Esophagus squamous epithelium (tissue), 4 donors: Measurements from ENCODE around the gene SNX9.

ENCODE experiments used
- POLR2A ChIP-seq, 4 donors: fragments of 450-650 bp; IDR thresholded peaks; one replicate each; pipeline ENCODE4 v1.6.1; 2017; ENCODE audit warnings: antibody characterized with exemption in 4 of 4, mild to moderate bottlenecking in 4 of 4, moderate library complexity in 3 of 4
- TF ChIP-seq, protein P1 (sequence below), 6 experiments: fragments of 450-650 bp in 4 of 6; fragments of 200-600 bp in 2 of 6; sonication (generic) in 2 of 6; IDR thresholded peaks; one replicate each; pipeline ENCODE4 v1.5.1; 2016 to 2019; ENCODE audit warnings: antibody characterized with exemption in 6 of 6, mild to moderate bottlenecking in 4 of 6, moderate library complexity in 4 of 6

DNA sequence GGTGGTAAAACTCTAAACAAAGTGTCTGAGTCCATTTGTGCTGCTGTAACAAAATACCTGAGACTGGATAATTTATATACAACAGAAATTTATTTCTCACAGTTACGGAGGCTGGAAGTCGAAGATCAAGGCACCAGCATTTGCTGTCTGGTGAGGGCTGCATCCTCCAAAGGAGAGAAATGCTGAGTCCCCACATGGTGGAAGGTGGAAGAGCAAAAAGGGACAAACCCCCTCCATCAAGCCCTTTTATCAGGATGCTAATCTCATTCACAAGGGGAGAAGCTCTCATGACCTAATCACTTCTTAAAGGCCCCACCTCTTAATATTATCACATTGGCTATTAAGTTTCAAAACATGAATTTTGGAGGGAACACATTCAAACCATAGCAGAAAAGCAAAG is 102.7 kb downstream of the SNX9 start:
- TF ChIP-seq, protein P1, sequence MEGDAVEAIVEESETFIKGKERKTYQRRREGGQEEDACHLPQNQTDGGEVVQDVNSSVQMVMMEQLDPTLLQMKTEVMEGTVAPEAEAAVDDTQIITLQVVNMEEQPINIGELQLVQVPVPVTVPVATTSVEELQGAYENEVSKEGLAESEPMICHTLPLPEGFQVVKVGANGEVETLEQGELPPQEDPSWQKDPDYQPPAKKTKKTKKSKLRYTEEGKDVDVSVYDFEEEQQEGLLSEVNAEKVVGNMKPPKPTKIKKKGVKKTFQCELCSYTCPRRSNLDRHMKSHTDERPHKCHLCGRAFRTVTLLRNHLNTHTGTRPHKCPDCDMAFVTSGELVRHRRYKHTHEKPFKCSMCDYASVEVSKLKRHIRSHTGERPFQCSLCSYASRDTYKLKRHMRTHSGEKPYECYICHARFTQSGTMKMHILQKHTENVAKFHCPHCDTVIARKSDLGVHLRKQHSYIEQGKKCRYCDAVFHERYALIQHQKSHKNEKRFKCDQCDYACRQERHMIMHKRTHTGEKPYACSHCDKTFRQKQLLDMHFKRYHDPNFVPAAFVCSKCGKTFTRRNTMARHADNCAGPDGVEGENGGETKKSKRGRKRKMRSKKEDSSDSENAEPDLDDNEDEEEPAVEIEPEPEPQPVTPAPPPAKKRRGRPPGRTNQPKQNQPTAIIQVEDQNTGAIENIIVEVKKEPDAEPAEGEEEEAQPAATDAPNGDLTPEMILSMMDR (IDR thresholded peaks at IDR 0.05), result no peak
- TF ChIP-seq POLR2A (IDR thresholded peaks at IDR 0.05), result no peak
